Measurements from ENCODE around the gene RPRML. TPM values are rescaled to one million over a fixed set of nuclear protein-coding genes. Genes with fewer than 3 reads are reported as not detected.
A peak's percentile ranks its signal among the peaks of the same experiment; 100 is the strongest.

Gene RPRML
- polyA plus RNA-seq, 10 donors, result 0.15 to 0.59 (median 0.32) TPM; not detected in 3

GRCh38 chr17:46947216-46947615, 31.8 kb downstream of the RPRML start:
- no peak for DNase-seq

DNA sequence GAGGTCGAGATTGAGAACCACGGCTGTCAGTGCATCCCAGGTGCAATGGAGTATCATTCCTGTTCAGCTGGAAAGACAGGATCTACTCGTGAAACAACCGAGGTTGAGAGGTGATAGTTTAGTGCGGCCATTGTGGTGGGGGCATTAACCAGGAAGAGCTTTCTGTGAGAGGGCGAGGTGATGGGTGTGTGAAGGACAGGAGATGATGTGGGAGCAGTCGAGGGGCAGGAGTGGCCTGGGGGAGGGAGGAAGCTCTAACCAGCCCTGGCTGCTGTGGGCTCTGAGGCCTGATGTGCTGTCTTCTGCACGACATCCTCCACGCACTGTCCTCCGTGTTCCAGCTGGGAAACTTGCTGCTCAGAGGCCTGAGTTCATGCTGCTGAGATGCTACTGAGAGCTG, 34.1 kb downstream of the RPRML start:
- DNase-seq, result peak in 1 of 3 donors; percentile 14

DNA sequence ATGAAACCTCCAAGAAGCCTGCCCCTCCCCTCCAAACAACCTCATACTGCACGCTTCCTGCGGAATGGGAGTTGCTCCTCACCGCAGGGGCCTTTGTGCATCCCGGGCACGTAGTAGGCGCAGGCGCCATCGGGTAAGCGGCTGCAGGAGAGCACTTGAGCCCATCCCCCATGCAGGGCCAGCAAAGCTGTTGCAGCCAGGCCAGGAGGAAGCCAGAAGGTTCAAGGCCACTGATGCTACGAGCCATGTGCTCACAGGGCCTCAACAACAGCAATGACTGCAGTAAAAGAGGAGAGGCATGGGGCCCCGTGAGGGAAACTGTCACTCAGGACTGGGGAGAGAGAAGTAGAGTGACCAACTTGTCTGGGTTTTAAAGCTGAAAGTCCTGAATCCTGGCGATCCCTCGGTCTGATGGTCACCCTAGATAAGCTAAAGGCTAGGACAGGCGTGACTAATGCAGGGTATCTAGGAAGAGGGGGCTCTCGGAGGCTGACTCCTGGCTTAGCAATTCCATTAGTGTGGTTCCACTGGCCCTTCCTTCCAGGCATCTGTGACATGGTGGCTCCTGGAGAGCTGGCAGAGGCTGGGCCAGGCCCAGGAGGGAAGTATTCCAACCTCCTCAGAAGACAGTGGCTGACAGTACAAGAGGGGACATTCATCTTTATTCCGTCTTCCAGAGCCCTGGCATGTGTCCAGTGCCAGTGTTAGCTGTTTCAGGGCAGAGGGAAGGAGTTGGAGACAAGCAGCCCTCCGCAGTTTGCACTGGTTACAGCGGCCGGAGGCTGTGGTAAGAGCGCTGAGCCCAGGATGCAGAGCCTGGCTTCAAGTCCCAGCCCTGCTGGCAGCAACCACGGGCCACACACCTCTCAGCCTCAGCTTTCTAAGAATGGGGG, 35.3 kb downstream of the RPRML start:
- peak in 1 of 3 donors; percentile 42 for DNase-seq

GRCh38 chr17:46943218-46943500, 35.9 kb downstream of the RPRML start:
- peak in 1 of 3 donors; percentile 38 for DNase-seq

DNA sequence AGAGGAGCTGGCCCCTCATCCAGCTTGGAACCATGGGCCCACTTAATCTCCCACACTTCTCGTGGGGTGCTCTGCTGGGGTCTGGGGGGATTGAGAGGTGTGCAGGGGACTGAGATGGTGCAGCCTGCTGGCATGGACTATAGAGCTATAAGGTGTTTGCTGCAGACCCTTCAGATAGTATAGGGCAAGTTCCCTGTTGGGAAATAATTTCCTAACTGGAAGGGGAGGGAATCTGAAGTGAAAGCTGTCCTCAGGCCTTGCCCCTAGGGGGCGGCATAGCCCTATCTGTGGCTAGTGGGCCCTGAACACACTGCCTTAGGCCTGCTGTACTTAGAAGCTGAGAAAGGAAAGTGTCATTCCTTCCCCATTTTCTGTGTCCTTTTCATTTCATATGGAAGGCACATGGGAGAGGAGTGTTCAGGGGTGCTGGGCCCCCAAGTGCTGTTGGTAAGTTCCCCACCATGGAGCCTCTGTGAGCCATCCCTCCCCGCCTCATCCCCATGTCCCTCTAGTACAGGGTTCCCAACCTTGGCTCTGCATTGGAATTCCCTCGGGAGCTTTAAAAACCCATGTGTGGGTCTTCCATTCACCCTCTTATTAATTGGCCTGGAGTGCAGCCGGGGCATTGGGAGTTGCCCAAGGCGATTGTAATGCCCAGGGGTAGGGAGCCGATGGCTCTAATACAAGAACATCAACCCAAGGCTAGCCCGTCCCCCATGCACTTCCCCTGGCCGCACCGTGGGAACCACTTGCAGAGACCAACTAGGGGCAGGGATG, 36.4 kb downstream of the RPRML start:
- DNase-seq, result peak in 2 of 3 donors; percentile 65 to 73

DNA sequence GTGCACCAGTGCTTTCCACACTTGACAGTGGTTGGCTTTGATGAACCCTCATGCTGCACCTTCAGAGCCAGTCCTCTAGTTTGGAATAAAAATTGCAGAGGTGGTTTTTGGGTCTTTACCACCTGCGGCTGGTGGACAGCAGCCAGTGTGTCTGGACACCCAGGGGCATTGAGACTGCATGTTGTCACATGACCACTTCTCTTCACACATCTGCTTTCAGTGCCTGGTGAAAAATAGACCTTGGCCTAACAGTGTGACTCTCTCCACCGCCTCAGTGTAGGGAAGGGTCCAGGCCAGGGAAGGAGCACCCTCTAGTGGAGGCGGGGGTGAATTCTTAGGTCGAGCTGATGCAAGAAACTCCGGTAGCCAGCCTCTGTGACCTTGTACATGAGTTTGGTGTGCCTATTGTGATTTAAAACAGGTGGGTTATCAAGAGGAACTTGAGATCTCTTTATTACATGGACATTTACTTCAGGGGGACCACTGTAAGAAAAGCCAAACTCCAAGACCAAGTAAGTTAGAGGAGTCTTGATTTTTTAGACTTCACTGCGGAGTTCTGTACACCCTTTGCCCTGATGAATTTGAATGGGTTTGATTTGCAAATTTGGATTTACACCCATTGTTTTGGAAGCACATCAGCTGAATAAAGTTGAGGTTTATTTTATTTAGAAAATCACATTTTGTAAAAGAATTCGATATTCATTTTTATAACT, 38.2 kb downstream of the RPRML start:
- peak; percentile 50 to 84 (median 73) for DNase-seq

GRCh38 chr17:46935658-46936266, 43.3 kb downstream of the RPRML start:
- DNase-seq, result no peak

DNA sequence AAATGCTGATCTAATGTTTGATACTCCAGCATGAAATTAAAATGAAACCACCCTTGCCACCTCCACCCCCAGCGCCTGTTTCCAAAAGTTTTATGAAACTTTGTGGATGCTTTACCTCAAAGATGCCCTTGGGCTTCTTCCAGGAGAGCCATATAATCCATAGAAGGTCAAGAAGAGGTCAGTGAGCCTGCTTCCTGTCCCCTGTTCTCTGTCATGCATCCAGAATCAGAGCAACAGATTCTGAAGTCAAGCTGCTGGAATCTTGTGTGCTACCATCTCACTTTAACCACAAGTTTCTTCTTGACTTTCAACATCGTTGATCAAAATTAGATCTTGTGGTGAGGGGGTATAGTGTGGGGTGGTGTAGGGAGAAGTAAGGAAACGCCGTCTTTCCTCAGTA, 47.5 kb downstream of the RPRML start:
- DNase-seq, result no peak

- DNase-seq, result no peak
These were observed 49.0 kb downstream of the RPRML start for GRCh38 chr17:46930051-46930450.

GRCh38 chr17:46929413-46929812, 49.6 kb downstream of the RPRML start:
- peak in 1 of 3 donors; percentile 45 for DNase-seq

- DNase-seq, result no peak
These were observed 50.4 kb downstream of the RPRML start for GRCh38 chr17:46928467-46929261.

Other genes with a start within 250 kb of the RPRML start
- 10 to 100 TPM in 1 of 10 donors, 1 to 10 TPM in 9; 2.2 to 14.9 (median 2.6) TPM for gene WNT3, start 160.6 kb downstream of the RPRML start, polyA plus RNA-seq (ENCODE audit: insufficient read length in 10 of 10)
- under 1 TPM in 6 of 10 donors, not detected in 4; 0.04 to 0.27 (median 0.13) TPM for gene WNT9B, start 127.7 kb downstream of the RPRML start, polyA plus RNA-seq (ENCODE audit: insufficient read length in 10 of 10)
- 10 to 100 TPM; 26.3 to 37.3 (median 32.4) TPM for gene GOSR2, start 56.1 kb downstream of the RPRML start, polyA plus RNA-seq (ENCODE audit: insufficient read length in 10 of 10)
- gene CDC27, start 210.0 kb upstream of the RPRML start, polyA plus RNA-seq (ENCODE audit: insufficient read length in 10 of 10), result 10 to 100 TPM; 38.7 to 62.6 (median 52.7) TPM
- gene MYL4, start 230.1 kb upstream of the RPRML start, polyA plus RNA-seq (ENCODE audit: insufficient read length in 10 of 10), result 1,000 to 10,000 TPM in 9 of 10 donors, 100 to 1,000 TPM in 1; 923 to 1,786 (median 1,417) TPM

Data from muscle of back (tissue), 11 donors.